Stimulated activated CD8-positive, alpha-beta memory T cell treated with anti-CD3 and anti-CD28 coated beads, Interleukin-7, amount 100 ng/mL, for 1 hour (primary cell): ENCODE results near the gene PNMA6E.

Experiments used
- DNase-seq, 2 donors: peaks; one replicate each; pipeline ENCODE4 v3.0.0-alpha.2; 2020; ENCODE audit warnings: low read depth in 2 of 2

The PNMA6E gene

GRCh38 chrX:153384390-153384789, 16.8 kb downstream of the PNMA6E start:
- no peak for DNase-seq

DNA sequence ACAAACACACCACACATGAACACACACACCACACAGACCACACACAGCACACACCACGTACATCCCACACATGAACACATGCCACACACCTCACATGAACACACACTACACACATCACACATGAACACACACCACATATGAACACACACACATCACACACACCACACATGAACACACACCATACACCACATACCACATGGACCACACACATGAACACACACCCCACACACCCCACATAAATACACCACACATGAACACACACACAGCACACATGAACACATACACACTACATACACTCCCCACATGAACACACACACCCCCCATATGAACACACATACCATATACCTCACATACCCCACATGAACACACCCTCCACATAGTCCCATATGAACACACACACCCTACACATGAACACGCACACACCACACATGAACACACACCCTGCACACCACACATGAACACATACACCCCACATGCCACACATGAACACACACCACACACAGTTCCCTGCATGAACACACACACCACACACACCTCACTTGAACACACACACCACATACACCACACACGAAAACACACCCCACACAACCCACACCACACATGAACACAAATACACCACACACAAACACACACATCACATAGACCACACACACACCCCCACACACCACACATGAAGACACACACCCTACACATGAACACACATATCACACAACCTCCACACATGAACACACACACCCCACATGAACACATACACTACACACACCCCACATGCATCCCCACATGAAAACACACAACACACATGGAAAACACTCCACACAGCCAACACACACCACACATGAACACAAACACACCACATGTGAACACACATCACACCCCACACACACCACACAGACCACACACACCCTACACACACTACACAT, 18.3 kb downstream of the PNMA6E start:
- no peak for DNase-seq

- no peak for DNase-seq
Measured at GRCh38 chrX:153381684-153382532, 19.2 kb downstream of the PNMA6E start.

GRCh38 chrX:153380691-153381090, 20.5 kb downstream of the PNMA6E start:
- DNase-seq, result no peak

- DNase-seq, result no peak
Measured at GRCh38 chrX:153379971-153380581, 21.1 kb downstream of the PNMA6E start.

DNA sequence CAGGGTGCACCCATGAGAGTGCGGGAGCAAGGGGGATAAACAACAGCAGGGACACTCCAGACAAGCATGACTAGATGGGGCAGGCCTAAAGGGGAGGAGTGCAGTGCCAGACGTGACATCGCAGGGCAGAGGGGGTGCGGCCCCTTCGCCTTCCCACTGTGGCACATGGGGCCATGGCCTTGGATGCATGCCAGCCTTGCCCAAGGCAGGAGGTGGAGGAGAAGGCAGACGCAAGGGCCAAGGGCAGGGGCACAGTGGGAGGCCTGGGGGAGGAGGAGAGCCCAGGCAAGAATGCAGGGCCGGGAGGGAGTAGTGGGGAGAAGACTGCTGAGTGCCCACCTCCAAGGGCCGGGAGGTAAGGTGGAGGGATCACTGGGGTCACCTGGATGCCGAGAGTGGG, 21.6 kb downstream of the PNMA6E start:
- no peak for DNase-seq

DNA sequence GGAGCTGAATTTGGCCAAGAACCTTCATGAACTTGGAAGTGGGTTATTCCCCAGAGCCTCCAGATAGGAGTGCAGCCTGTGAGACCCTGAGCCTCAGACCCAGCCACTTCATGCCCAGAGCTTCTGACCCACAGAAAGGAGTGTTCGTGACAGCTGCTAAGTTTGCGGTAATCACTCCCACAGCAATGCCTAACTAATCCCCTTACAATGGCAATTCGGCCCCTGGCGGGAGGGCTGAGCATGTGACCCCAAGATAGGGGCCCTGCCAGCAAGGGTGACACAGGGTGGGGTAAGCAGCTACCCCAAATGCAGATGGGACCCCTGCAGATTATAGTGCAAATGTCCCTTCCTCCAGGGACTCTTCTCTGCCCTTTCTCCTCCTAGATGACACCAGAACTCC, 22.5 kb downstream of the PNMA6E start:
- DNase-seq, result no peak

GRCh38 chrX:153377727-153378126, 23.4 kb downstream of the PNMA6E start:
- no peak for DNase-seq

GRCh38 chrX:153375571-153375970, 25.6 kb downstream of the PNMA6E start:
- DNase-seq, result no peak

DNA sequence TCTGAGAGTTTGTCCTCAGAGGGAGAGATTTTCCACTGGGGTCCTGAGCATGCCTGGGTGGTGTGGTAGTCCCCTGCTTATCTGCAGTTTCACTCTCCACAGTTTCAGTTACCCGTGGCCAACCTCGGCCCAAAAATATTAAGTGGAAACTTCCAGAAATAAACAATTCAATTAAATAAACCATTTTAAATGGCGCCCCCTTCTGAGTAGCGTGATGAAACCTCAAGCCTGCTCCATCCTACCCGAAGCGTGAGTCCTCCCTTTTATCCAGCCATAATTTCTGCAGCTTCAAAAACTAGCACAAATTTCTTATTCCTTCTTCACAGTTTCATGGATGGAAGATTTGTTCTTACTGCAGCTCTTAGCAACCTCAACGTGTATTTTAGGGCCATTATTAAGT, 26.7 kb downstream of the PNMA6E start:
- no peak for DNase-seq

DNA sequence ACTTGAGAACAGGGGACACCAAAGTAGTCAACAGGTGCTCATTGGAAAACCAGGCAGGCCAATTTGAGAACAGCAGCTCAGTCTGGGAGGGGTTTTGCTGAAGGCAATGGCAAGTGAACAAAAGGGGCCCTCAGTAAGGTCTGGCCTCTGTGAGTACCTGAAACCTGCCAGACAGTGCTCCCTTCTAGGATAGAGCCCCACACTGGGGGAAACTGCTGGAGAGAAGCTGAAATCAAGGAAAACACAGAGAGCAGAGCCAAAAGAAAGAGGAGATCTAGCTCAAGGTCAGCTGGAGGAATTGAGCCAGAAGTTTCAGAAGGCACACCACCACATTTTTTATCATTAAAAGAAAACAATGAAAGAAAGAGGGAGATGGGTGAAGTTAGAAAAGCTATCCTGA, 28.2 kb downstream of the PNMA6E start:
- DNase-seq, result no peak

DNA sequence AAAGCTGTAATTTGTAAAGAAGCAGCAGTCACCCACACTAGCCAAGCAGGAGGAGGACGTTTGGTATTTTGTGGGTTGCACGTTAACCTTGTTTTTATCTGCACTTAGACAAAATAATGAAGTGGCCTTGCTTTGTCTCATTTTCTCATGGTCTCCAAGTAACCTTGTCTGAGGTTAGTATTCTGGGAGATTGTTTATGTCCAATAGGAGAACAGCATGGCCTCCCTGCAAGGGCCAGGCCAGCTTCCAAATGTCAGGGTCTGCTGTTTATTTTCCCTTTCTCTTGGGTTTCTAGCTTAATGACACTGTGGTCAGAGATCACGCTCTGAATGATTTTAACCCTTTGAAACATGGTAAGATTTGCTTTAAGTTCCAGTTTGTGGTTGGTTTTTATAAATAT, 29.9 kb downstream of the PNMA6E start:
- DNase-seq, result no peak

DNA sequence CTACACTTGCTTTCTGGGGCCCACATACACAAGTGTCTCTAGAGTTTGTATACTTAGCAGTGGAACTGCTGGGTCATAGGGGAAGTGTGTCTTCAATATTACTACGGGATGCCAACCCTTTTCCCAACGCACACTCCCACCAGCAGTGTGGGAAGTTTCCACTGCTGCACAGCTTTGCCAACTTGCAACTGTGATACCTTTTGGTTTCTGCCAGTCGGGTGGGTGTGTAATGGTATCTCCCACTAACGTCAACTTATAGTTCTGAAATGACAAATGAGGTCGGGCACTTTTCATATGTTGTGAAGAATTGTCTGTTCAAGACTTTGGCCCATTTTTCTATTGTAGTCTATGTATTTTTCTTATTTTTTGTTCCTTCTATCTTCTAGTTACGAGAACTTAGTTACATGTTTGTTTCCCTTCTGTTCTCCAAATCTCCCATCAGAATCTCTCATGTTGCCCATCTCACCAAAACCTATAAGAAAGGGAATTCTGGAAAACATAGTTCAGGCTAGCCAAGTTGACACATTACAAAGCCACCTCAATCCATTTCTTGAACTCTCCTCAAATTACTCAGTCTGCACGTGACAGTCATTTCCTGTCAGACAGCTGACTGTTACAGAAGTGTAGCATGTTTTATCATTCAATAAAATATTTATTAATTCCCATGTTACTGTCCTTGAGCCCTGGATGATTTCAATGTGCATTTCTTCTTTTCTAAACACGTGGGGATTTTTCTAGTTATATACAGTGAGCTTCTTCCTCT, 30.7 kb downstream of the PNMA6E start:
- DNase-seq, result no peak

DNA sequence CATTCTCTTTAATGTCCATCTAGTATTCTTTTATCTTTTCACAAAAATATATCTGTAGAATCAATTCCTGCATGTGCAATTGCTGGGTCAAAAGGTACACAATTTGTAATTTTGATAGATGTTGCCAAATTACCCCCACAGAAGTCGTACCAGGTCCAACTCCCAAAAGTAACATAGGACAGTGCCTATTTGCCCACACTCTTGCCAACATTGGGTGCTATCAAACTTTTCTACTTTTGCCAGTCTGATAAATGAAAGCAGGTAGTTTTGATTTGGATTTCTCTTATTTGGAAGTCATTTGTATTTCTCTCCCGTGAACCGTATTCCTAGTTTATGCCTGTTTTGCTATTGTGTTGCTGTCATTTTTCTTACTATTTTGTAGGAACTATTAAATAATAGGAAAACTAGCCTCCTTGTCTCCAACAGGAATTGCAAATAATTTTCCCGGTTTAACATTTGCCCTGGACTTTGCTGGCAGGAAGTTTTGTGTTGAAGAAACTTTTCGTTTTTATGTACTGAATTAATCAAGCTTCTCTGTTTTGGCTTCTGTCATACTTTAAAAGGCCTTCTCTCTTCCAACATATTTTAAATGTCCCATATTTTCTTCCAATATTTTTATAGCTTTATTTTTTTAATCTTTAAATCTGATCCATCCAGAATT, 34.1 kb downstream of the PNMA6E start:
- no peak for DNase-seq

GRCh38 chrX:153366119-153366518, 35.0 kb downstream of the PNMA6E start:
- no peak for DNase-seq

- no peak for DNase-seq
Measured at GRCh38 chrX:153365670-153366069, 35.5 kb downstream of the PNMA6E start.

DNA sequence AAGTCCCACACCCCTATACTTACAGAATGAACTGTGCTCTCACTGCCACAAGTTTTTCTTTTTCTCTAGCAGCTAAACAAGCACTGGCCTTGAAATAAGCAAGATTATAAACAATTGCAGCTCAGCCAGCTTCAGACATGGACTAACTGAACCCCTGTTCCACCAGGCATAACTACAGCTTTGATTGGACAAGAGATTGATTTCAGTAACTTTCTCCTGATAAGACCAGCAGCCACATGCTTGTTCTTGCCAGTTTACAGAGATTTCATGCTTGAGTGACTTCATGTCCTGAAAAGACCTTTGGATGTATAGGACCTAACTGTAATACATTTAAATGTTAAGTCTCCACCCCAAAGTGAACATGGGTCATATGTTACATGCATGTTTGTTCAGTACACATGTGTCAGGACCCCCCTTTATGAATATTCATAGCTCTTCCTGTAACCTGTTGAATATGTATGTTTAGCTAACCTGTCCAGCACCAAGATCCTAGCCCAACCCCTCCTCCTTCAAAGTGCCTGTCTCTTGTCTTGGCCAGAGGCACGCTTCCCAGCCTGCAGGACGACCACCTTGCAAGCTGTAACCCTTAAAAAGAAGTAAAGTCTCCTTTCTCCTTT, 39.3 kb downstream of the PNMA6E start:
- no peak for DNase-seq

- no peak for DNase-seq
Measured at GRCh38 chrX:153357877-153358276, 43.3 kb downstream of the PNMA6E start.

GRCh38 chrX:153353416-153353815, 47.7 kb downstream of the PNMA6E start:
- DNase-seq, result no peak

DNA sequence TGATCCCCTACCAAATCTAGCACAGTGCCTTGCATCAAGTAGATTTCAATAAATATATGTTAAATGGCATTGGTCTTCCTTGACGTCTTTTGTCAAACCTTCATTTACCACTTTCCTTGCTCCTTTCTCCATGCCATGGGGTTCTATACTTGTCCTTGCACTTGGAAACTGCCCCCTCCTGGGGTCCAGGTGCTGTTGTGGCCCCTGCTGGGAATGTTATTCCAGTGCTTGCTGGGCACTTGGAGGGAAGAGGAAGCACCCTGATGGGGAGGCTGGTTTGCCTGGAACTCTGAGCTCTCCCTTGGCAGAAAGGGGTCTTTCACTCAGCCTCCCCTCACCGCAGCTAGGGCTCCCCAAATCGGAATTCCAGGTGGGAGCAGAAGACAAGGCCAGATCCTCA, 48.3 kb downstream of the PNMA6E start:
- DNase-seq, result no peak

DNA sequence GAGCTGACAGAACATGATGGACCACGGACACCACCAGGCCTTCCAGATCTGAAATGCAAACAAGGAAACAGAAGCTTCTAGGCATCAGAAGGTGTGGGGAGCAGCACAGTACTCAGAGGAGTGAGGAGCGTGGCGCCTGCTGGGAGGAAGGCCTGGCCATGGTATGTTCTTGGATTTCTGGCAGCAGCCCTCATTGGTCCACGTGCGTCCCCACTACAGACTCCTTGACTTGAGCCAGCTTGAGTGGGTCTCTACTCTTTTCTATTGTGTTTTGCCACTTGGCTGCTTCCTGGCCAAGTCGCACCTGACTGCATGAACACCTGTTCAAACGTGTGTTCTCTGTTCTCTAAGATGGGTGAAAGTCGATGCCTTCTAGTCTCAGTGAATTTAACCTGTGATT, 49.2 kb downstream of the PNMA6E start:
- no peak for DNase-seq
